Immature natural killer cell (primary cell): ENCODE data around the gene COX7A2. TPM values are rescaled to one million over a fixed set of nuclear protein-coding genes. Genes with fewer than 3 reads are reported as not detected.
A peak's percentile ranks its signal among the peaks of the same experiment; 100 is the strongest.

ENCODE experiments used
- DNase-seq, 3 donors: peaks; one replicate each; pipeline ENCODE4 v3.0.0; 2022; ENCODE audit warnings: mixed read lengths in 1 of 3
- H3K27ac Mint-ChIP-seq, 6 donors: one replicate each; pipeline ENCODE4 v1.8.0; 2020; ENCODE audit warnings: mixed read lengths in 6 of 6, mild to moderate bottlenecking in 5 of 6, inconsistent platforms in 4 of 6, moderate library complexity in 3 of 6
- H3K27me3 Mint-ChIP-seq, 3 donors: one replicate each; pipeline ENCODE4 v1.8.0; 2020 to 2021; ENCODE audit warnings: low read depth in 3 of 3, mild to moderate bottlenecking in 3 of 3, mixed read lengths in 3 of 3, moderate library complexity in 3 of 3, inconsistent platforms in 1 of 3
- H3K36me3 Mint-ChIP-seq, 3 donors: one replicate each; pipeline ENCODE4 v1.8.0; 2020; ENCODE audit warnings: mixed read lengths in 3 of 3, inconsistent platforms in 2 of 3, mild to moderate bottlenecking in 2 of 3
- H3K4me1 Mint-ChIP-seq, 2 donors: one replicate each; pipeline ENCODE4 v1.8.0; 2020; ENCODE audit warnings: inconsistent platforms in 2 of 2, mild to moderate bottlenecking in 2 of 2, mixed read lengths in 2 of 2, moderate library complexity in 1 of 2
- H3K4me3 Mint-ChIP-seq, 5 donors: one replicate each; pipeline ENCODE4 v1.8.0; 2020; ENCODE audit warnings: mild to moderate bottlenecking in 5 of 5, mixed read lengths in 5 of 5, inconsistent platforms in 3 of 5, moderate library complexity in 3 of 5
- H3K9me3 Mint-ChIP-seq, 6 donors: one replicate each; pipeline ENCODE4 v1.8.0; 2020; ENCODE audit warnings: mild to moderate bottlenecking in 6 of 6, mixed read lengths in 6 of 6, inconsistent platforms in 4 of 6, moderate library complexity in 3 of 6
- polyA plus RNA-seq, 3 donors: library from polyadenylated mRNA; unstranded; fragments of 300-500 nt; fragmentation: Illumina TruSeq; gene quantifications; one replicate each; pipeline ENCODE4 v1.2.3, GENCODE V29; 2021

COX7A2 gene
- polyA plus RNA-seq, 3 donors from 2014 or later, result 732 to 1,349 (median 964) TPM

DNA sequence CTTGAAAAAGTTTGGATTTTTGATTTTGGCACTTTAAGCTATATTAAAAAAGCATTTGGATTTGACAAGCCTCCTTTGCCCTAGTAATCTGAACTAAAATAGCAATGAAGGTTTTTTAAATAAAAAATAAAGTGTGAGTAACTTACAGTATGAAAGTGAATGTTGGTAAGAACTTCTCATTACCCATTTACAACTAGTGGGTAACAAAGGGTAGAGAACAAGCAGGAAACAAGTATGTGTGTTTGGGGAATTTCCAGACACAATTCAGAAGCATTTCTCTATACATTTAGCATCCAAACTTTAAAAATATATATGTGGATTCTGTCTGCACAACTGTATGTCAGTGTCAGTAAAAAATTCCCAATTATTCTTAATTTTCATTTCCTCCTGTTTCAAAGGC is 38.1 kb upstream of the COX7A2 start:
- Mint-ChIP-seq H3K4me3 (peak overlapping the region in 1 of 5 donors; percentile 57), H3K9me3 (no peaks in the 10 kb centered on the region), H3K27me3 (peaks cover 0 to 2% (median 0%) of the 10 kb centered on the region in 3 donors), H3K4me1 (peaks cover 37% of the 10 kb centered on the region in 2 donors), H3K27ac (peak overlapping the region in 4 of 6 donors; percentile 40 to 78 (median 63)), H3K36me3 (no peaks in the 10 kb centered on the region)
- DNase-seq, result no peak

DNA sequence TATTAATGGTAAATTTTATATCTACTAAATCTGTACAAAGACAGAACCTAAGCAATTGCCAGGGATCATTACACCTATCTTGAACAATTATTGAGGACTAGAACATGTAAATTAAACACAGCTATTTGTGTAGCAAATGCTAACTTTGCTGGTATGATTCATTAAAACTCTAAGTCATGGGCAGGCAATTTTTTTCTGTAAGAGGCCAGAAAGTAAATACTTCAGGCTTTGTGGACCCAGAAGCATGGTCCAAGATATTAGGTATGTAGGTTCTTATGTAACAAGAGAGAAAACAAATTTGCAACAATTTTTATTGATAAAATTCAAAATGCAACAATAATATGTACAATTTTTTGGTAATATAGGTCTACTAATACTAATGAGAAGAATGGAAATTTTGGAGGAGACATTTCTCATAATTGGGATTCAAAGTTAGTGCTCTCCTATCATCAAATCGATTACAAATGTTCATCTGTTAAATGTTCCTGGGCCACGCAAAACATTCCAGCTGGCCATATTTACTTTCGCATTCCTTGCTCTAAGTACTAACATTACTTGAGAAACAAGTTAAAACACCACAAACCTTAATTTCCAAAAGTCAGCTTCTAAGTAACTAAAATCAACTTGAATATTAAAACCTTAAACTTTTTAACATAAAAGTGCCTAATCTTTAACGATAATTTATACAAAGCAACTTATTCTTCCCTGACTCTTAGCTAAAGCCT is 36.7 kb upstream of the COX7A2 start:
- no peak for DNase-seq
- Mint-ChIP-seq H3K27me3 (peaks cover 0 to 3% (median 0%) of the 10 kb centered on the region in 3 donors), H3K9me3 (no peaks in the 10 kb centered on the region), H3K36me3 (no peaks in the 10 kb centered on the region), H3K4me1 (peaks cover 39 to 51% of the 10 kb centered on the region in 2 donors), H3K27ac (peak overlapping the region in 1 of 6 donors; percentile 19), H3K4me3 (no peak overlapping the region)

DNA sequence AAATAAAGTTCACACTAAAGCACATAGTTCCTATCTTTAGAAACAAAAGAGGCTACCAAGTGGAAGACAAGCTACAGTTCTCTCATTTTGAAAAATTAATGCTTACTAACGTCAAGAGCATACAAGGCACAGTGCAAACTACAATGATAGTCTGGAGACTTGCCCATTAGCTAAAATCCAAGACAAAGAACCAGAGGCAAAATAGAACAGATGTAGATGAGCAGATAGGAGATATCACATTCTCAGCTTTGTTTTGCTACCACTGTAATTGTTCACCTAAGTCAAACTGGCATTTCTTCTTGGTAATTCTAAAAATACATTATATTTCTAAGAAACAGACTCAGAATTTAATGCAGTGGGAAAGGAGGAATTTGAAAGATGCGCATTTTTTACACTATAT is 35.8 kb upstream of the COX7A2 start:
- H3K36me3 Mint-ChIP-seq, result peaks cover 0 to 4% (median 3%) of the 10 kb centered on the region in 3 donors

DNA sequence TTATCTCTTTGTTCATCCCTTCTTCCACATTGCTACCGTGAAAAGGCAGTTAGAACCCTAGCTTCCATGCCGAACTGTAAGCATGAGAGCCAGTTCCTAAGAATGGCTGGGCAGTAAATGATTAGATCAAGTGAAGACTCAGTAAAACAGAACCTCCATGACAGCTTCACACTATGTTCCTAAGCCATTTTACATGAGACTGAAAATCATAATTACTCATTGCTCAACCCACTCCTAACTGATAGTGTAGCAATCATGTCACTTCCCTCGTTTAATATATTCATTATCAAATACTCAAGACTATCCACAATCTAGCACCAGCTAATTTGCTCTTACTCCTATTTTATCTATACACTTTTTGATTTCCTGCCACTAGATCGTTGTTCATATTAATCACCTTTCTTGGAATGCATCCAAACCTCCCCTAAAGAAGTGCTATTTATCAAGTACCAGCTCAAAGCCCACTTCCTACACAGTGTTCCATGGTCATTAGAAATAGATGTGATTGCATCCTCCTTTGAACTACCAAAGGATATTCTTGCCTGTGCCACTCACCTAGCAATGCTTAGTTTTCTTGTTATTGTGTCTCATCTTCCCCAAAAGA is 35.0 kb upstream of the COX7A2 start:
- peak overlapping the region in 4 of 6 donors; percentile 1 to 8 (median 3) for H3K27ac Mint-ChIP-seq
- peak overlapping the region in 1 of 5 donors; percentile 1 for H3K4me3 Mint-ChIP-seq
- peaks cover 0 to 3% (median 0%) of the 10 kb centered on the region in 3 donors for H3K27me3 Mint-ChIP-seq
- DNase-seq, result no peak
- peaks cover 0 to 4% (median 3%) of the 10 kb centered on the region in 3 donors for H3K36me3 Mint-ChIP-seq
- H3K9me3 Mint-ChIP-seq, result no peaks in the 10 kb centered on the region
- H3K4me1 Mint-ChIP-seq, result peaks cover 50 to 68% of the 10 kb centered on the region in 2 donors

More for the DNA sequence above, 35.8 kb upstream of the COX7A2 start:
- H3K27ac Mint-ChIP-seq, result peak overlapping the region in 1 of 6 donors; percentile 40
- no peak for DNase-seq
- peaks cover 44 to 60% of the 10 kb centered on the region in 2 donors for H3K4me1 Mint-ChIP-seq
- no peak overlapping the region for H3K4me3 Mint-ChIP-seq
- peaks cover 0 to 3% (median 0%) of the 10 kb centered on the region in 3 donors for H3K27me3 Mint-ChIP-seq
- no peaks in the 10 kb centered on the region for H3K9me3 Mint-ChIP-seq

DNA sequence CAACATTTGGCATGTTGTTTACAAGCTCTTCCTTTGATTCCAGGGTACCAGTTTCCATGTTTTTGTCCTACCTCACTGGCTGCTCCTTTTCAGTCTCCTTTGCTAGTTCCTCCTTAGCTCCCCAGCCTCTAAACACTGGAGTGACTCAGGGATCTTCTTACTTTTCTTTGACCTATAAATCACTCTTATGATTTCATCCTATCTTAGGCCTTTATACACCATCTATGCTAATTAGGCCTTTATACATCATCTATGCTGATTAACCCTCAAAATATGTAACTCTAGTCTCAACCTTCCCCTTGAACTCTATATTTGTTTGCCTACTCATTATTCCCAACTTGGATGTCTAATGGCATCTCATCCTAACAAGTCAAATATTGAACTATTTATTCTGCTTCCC is 31.5 kb upstream of the COX7A2 start:
- no peak for DNase-seq
- no peak overlapping the region for H3K4me3 Mint-ChIP-seq
- peaks cover 46 to 91% of the 10 kb centered on the region in 2 donors for H3K4me1 Mint-ChIP-seq
- H3K9me3 Mint-ChIP-seq, result no peaks in the 10 kb centered on the region
- H3K27me3 Mint-ChIP-seq, result peaks cover 0 to 1% (median 0%) of the 10 kb centered on the region in 3 donors
- H3K27ac Mint-ChIP-seq, result peak overlapping the region in 2 of 6 donors; percentile 1 to 13
- H3K36me3 Mint-ChIP-seq, result peaks cover 0 to 4% (median 3%) of the 10 kb centered on the region in 3 donors

DNA sequence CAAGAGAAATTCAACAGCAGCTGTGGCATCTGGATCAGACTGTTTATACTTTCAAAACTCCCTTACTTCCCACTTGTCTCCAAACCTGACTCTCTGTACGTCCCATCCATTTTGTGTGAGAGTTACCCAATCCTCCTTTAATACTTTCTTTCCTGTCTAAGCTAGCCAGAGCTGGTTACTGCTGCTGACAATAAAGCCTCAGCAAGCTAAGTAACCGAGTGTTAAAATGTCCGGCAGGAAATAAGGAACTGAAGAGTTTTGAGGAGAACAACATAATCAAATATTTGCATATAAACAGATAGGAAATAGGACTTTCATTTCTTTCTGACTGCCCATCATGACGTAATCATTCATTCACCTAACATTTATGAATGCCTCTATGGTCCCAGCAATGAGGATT is 29.4 kb upstream of the COX7A2 start:
- Mint-ChIP-seq H3K27ac (peak overlapping the region in 2 of 6 donors; percentile 15 to 31), H3K36me3 (peaks cover 0 to 4% (median 3%) of the 10 kb centered on the region in 3 donors), H3K9me3 (no peaks in the 10 kb centered on the region), H3K27me3 (peaks cover 0 to 1% (median 0%) of the 10 kb centered on the region in 3 donors), H3K4me3 (no peak overlapping the region), H3K4me1 (peaks cover 46 to 89% of the 10 kb centered on the region in 2 donors)
- DNase-seq, result no peak

DNA sequence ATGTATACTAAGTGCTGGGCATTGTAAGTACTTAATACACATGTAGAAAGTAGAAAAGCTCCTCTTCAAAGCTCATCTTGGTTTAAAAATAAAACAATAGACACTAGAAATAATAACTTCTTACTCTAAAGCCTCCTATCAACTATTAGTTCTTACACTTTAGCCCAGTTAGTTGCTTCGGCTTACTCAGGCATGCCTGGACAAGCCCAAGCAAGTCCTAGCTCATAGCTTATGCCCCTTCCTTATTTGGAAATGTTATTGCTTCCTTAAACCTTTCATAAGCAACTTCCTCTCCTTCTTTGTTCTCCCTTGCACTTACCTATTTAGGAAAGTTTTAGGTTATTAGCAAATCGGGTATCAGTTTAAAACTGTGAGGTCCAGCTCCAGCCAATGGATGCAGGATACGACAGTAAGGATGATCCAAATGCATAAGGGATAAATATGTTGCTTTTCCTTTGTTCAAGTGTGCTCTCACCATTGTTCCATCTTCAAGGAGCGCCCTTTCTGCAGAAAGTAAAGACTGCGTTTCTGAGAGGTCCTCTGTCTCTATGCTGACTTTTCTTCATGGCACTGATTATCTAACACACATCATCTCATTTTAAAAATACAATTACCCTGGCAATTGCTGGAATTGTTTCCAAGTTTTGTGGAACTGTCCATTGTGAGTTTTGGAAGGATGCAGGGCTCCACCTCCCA is 28.7 kb upstream of the COX7A2 start:
- H3K9me3 Mint-ChIP-seq, result no peaks in the 10 kb centered on the region
- DNase-seq, result no peak
- H3K4me3 Mint-ChIP-seq, result no peak overlapping the region
- peaks cover 0 to 4% (median 3%) of the 10 kb centered on the region in 3 donors for H3K36me3 Mint-ChIP-seq
- peak overlapping the region in 2 of 6 donors; percentile 63 to 76 for H3K27ac Mint-ChIP-seq
- peaks cover 0 to 1% (median 0%) of the 10 kb centered on the region in 3 donors for H3K27me3 Mint-ChIP-seq
- H3K4me1 Mint-ChIP-seq, result peaks cover 53 to 94% of the 10 kb centered on the region in 2 donors

DNA sequence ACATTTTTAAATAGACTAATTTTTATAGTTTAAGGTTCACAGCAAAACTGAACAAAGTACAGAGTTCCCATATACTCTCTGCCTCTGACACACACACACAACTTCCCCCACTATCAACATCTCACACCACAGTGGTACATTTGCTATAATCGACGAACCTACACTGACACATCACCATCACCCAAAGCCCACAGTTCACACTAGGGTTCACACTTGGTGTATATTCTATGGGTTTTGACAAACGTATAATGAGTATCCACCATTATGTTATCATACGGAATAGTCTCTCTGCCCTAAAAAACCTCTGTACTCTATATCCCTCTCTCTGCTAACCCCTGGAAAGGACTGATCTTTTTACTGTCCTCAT is 25.4 kb upstream of the COX7A2 start:
- H3K4me3 Mint-ChIP-seq, result peak overlapping the region in 2 of 5 donors; percentile 0 to 51
- peaks cover 37 to 71% of the 10 kb centered on the region in 2 donors for H3K4me1 Mint-ChIP-seq
- peak overlapping the region; percentile 20 to 89 (median 62) for H3K27ac Mint-ChIP-seq
- H3K36me3 Mint-ChIP-seq, result peaks cover 0 to 2% (median 0%) of the 10 kb centered on the region in 3 donors
- DNase-seq, result peak in 1 of 3 donors; percentile 11
- no peaks in the 10 kb centered on the region for H3K9me3 Mint-ChIP-seq
- no peaks in the 10 kb centered on the region for H3K27me3 Mint-ChIP-seq

DNA sequence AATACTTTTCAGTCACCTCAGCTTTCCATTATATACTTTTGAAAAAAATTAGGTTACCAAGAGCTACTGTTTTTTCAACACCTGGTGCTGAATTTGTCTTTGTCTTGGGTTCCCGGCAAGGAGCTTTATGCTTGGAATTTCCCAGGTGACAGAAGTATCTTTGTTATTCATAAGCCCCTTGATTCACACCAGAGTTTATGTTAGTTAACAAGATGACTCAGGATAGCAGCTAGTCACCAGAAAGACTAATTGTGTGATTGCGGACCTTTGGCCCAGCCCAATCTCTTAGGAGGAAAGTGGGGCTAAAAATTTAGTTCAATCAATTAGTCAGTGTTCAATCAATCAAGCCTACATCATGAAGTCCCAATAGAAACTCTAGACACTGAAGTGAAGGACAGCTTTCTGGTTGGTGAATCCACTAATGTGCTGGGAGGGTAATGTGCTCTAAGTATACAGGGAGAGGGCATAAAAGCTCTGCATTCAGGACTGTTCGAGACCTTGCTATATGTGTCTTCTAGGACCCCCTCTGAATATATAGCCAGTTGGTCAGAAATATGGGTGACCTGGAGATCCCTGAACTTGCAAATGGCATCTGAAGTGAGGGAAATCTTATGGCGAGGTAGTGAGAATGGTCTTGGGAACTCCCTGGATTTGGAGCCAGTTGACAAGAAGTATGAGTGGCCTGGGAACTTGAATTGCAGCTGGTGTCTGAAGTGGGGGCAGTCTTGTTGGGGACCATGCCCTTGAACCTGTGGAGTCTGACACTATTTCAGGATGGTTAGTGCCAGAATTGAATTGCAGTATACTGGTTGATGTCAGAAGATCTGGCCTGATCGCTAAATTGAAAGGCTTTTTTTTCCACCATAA is 24.8 kb upstream of the COX7A2 start:
- Mint-ChIP-seq H3K9me3 (no peaks in the 10 kb centered on the region), H3K4me3 (peak overlapping the region in 2 of 5 donors; percentile 1 to 21), H3K27ac (peak overlapping the region; percentile 20 to 89 (median 62)), H3K36me3 (peaks cover 0 to 5% (median 1%) of the 10 kb centered on the region in 3 donors), H3K27me3 (no peaks in the 10 kb centered on the region), H3K4me1 (peaks cover 36 to 66% of the 10 kb centered on the region in 2 donors)
- no peak for DNase-seq

DNA sequence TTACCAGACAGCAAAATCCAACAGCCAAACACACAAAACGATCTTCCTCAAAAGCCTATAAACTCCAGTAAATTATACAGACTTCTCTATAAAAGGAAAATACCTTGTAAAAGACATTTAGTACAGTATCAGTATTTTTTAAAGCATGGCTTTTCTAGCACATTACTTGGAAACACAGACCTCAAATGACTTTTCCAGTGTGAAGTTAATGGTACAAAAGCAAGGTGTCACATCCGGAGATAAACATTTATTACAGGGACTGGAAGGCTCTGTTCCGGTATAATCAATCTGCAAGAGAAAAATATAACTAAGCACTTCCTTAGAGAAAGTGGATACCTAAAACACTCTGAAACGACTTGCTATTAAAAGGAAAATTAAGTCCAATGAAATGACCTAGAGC is 23.9 kb upstream of the COX7A2 start:
- peak overlapping the region in 3 of 6 donors; percentile 25 to 45 (median 33) for H3K27ac Mint-ChIP-seq
- H3K4me1 Mint-ChIP-seq, result peaks cover 36 to 66% of the 10 kb centered on the region in 2 donors

DNA sequence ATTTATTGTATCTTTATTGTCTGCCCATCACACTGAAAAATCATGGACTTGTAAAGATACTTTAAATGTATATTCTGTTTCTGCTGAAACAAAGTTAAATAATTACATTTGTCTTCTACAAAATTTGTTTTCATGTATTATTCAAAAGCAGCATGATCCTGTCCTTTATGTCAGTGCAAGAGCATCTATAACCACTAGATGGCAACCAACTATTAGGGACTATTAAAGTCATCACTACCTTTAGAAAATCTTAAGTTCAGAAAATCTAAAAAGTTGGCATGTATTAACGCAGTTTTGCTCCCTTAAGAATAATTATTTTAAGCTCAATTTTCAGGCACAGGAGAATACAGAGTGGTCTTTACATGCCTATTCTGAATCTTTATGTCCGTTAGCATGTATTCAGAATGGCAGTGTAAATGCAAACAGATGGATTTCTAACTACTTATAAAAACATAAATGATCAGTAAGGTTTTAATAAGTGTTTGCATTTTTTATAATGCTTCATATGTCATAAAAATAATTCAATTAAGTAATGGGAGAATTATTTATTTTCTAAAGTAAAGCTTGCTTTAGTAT is 23.2 kb upstream of the COX7A2 start:
- H3K27me3 Mint-ChIP-seq, result no peaks in the 10 kb centered on the region
- H3K36me3 Mint-ChIP-seq, result peaks cover 4 to 13% (median 8%) of the 10 kb centered on the region in 3 donors
- DNase-seq, result peak; percentile 13 to 39 (median 28)
- H3K4me1 Mint-ChIP-seq, result peaks cover 36 to 60% of the 10 kb centered on the region in 2 donors
- no peak overlapping the region for H3K27ac Mint-ChIP-seq
- H3K4me3 Mint-ChIP-seq, result no peak overlapping the region
- H3K9me3 Mint-ChIP-seq, result no peaks in the 10 kb centered on the region

More for the DNA sequence above, 23.9 kb upstream of the COX7A2 start:
- peaks cover 4 to 13% (median 8%) of the 10 kb centered on the region in 3 donors for H3K36me3 Mint-ChIP-seq
- peak overlapping the region in 1 of 5 donors; percentile 58 for H3K4me3 Mint-ChIP-seq
- no peak for DNase-seq
- no peaks in the 10 kb centered on the region for H3K27me3 Mint-ChIP-seq
- H3K9me3 Mint-ChIP-seq, result no peaks in the 10 kb centered on the region

DNA sequence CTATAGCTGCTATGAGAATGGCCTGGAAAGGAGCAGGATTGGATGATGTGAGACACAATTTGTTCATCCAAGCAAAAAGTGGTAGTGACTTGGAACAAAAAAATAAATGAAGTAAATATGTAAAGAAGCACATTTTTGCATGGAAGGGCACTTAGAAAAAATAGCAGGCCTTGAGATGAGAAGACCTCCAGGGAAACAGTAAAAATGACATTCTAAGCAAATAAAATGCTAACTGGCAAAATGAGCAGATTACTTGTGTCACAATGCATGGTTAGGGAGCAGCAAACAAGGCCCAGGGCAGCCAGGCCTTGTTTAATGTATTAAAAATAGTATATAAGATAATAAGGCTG is 19.8 kb upstream of the COX7A2 start:
- Mint-ChIP-seq H3K4me1 (peaks cover 13 to 29% of the 10 kb centered on the region in 2 donors), H3K4me3 (no peak overlapping the region), H3K27me3 (no peaks in the 10 kb centered on the region), H3K27ac (peak overlapping the region in 1 of 6 donors; percentile 9), H3K9me3 (no peaks in the 10 kb centered on the region), H3K36me3 (peaks cover 8 to 19% (median 14%) of the 10 kb centered on the region in 3 donors)
- DNase-seq, result no peak
